ENCODE measurements around the gene PDS5A.

Gene PDS5A

DNA sequence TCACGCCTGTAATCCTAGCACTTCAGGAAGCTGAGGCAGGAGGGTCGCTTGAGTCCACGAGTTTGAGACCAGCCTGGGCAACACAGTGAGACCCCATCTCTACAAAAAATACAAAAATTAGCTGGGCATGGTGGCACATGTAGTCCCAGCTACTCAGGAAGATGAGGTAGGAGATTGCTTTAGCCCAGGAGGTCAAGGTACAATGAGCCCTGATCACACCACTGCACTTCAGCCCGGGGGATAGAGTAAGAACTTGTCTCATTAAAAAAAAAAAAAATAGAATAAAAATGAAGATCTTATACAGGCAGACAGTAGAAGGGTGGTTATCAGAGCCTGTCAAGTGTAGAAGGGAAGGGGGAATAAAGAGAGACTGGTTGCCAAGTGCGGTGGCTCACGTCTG lies 116.9 kb downstream of the PDS5A start:
- TF ChIP-seq MZF1 (tag by site-specific recombination; IDR thresholded peaks at IDR 0.05; ENCODE audit: borderline replicate concordance), result no peak
- TF ChIP-seq MYNN (tag by site-specific recombination; IDR thresholded peaks at IDR 0.05; ENCODE audit: borderline replicate concordance), result no peak
- no peak for TF ChIP-seq ZNF155 (tag by site-specific recombination; IDR thresholded peaks at IDR 0.05)
- TF ChIP-seq ZNF112 (tag by site-specific recombination; IDR thresholded peaks at IDR 0.05), result no peak
- TF ChIP-seq ZNF157 (tag by site-specific recombination; IDR thresholded peaks at IDR 0.05), result no peak
- no peak for TF ChIP-seq ZNF571 (tag by site-specific recombination; IDR thresholded peaks at IDR 0.05)
- TF ChIP-seq SP3 (tag by site-specific recombination; IDR thresholded peaks at IDR 0.05), result no peak
- TF ChIP-seq ZBTB48 (tag by site-specific recombination; IDR thresholded peaks at IDR 0.05), result no peak
- TF ChIP-seq ZNF16 (tag by site-specific recombination; IDR thresholded peaks at IDR 0.05; ENCODE audit: low read depth), result no peak
- TF ChIP-seq ZNF558 (tag by site-specific recombination; IDR thresholded peaks at IDR 0.05), result no peak
- TF ChIP-seq ZNF426 (tag by site-specific recombination; IDR thresholded peaks at IDR 0.05), result no peak
- no peak for TF ChIP-seq ZNF521 (tag by site-specific recombination; IDR thresholded peaks at IDR 0.05)
- TF ChIP-seq ZNF792 (tag by site-specific recombination; IDR thresholded peaks at IDR 0.05), result no peak
- no peak for TF ChIP-seq ZNF214 (tag by site-specific recombination; IDR thresholded peaks at IDR 0.05; ENCODE audit: borderline replicate concordance)
- TF ChIP-seq, protein P1, sequence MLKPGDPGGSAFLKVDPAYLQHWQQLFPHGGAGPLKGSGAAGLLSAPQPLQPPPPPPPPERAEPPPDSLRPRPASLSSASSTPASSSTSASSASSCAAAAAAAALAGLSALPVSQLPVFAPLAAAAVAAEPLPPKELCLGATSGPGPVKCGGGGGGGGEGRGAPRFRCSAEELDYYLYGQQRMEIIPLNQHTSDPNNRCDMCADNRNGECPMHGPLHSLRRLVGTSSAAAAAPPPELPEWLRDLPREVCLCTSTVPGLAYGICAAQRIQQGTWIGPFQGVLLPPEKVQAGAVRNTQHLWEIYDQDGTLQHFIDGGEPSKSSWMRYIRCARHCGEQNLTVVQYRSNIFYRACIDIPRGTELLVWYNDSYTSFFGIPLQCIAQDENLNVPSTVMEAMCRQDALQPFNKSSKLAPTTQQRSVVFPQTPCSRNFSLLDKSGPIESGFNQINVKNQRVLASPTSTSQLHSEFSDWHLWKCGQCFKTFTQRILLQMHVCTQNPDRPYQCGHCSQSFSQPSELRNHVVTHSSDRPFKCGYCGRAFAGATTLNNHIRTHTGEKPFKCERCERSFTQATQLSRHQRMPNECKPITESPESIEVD (tag by site-specific recombination; IDR thresholded peaks at IDR 0.05), result no peak
- TF ChIP-seq, protein P2, sequence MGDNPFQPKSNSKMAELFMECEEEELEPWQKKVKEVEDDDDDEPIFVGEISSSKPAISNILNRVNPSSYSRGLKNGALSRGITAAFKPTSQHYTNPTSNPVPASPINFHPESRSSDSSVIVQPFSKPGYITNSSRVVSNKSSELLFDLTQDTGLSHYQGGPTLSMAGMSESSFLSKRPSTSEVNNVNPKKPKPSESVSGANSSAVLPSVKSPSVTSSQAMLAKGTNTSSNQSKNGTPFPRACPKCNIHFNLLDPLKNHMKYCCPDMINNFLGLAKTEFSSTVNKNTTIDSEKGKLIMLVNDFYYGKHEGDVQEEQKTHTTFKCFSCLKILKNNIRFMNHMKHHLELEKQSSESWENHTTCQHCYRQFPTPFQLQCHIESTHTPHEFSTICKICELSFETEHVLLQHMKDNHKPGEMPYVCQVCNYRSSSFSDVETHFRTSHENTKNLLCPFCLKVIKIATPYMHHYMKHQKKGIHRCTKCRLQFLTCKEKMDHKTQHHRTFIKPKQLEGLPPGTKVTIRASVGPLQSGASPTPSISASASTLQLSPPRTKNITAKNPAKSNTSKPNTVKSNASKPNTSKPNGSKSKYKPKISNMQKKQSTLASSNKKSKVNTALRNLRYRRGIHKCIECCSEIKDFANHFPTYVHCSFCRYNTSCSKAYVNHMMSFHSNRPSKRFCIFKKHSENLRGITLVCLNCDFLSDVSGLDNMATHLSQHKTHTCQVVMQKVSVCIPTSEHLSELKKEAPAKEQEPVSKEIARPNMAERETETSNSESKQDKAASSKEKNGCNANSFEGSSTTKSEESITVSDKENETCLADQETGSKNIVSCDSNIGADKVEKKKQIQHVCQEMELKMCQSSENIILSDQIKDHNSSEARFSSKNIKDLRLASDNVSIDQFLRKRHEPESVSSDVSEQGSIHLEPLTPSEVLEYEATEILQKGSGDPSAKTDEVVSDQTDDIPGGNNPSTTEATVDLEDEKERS (tag by site-specific recombination; IDR thresholded peaks at IDR 0.05), result no peak
- no peak for TF ChIP-seq ZNF544 (tag by site-specific recombination; IDR thresholded peaks at IDR 0.05)
- H3K36me3 ChIP-seq (ENCODE audit: control insufficient read depth in 2 of 2, insufficient read depth in 1 of 2, low read length in 2 of 2), result peaks cover 16 to 72% of the 10 kb centered on the region in 2 experiments
- ChIA-PET CTCF (no interaction called here), POLR2A (no interaction called here)
- H3K9me3 ChIP-seq (ENCODE audit: control insufficient read depth, insufficient read depth, low read depth, low read length), result no peaks in the 10 kb centered on the region
- H3K27ac ChIP-seq (ENCODE audit: extremely low read depth, low read depth, low read length), result no peak overlapping the region
- H3K4me3 ChIP-seq (ENCODE audit: low read depth, low read length), result no peak overlapping the region
- no peaks in the 10 kb centered on the region for H3K4me1 ChIP-seq (ENCODE audit: control insufficient read depth, insufficient read depth, low read length)

DNA sequence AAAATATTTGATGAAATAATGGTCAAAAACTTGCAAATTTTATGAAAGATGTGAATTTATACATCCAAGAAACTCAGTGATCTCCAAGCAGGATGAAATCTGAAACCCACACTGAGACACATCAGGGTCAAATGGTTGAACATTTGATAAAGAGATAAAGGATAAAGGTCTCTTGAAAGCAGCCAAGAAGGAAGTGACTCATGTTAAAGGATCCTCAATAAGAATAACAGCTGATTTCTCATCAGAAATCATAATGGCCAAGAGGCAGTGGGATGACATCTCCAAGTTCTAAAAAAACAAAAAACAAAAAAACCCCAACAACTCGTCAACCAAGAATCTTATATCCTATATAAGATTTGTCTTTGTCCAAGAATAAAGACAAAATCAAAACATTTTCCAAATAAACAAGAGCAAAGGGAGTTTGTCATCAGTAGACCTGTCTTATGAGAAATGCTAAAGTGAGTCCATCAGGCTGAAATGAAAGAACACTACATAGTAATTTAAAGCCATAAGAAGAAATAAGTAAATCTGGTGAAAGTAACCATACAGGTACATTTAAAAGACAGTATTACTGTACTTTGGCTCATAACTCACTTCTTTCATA lies 121.7 kb downstream of the PDS5A start:
- no peaks in the 10 kb centered on the region for H3K4me1 ChIP-seq (ENCODE audit: control insufficient read depth, insufficient read depth, low read length)
- no peaks in the 10 kb centered on the region for H3K9me3 ChIP-seq (ENCODE audit: control insufficient read depth, insufficient read depth, low read depth, low read length)
- peaks cover 13 to 54% of the 10 kb centered on the region in 2 experiments; a peak in 2 of 3 replicates for H3K36me3 ChIP-seq (ENCODE audit: control insufficient read depth in 2 of 2, insufficient read depth in 1 of 2, low read length in 2 of 2)
- peak; percentile 89 for TF ChIP-seq SETDB1 (IDR thresholded peaks at IDR 0.05; ENCODE audit: insufficient read length, low read length)
- 0 out of 2 replicates have a peak, but pooled peaks have one; percentile 35 for TF ChIP-seq TRIM28 (IDR thresholded peaks at IDR 0.05; ENCODE audit: borderline replicate concordance, low read length)
- TF ChIP-seq ZNF10 (tag by site-specific recombination; IDR thresholded peaks at IDR 0.05), result no peak
- ChIA-PET CTCF (no interaction called here), POLR2A (no interaction called here)
- no peak overlapping the region for H3K27ac ChIP-seq (ENCODE audit: extremely low read depth, low read depth, low read length)
- no peak overlapping the region for H3K4me3 ChIP-seq (ENCODE audit: low read depth, low read length)
